Lung (tissue), 12 donors: ENCODE data around the gene C3orf20. TPM values are rescaled to one million over a fixed set of nuclear protein-coding genes. Genes with fewer than 3 reads are reported as not detected.
A peak's percentile ranks its signal among the peaks of the same experiment; 100 is the strongest.
"Not testable (repeated sequence)": the region's sequence is repeated elsewhere in the genome, so short reads cannot be mapped to it uniquely, and the experiment has no call there.

Experiments used
- ATAC-seq: fragments of 200-7000 bp; cut with Tn5 transposase; one replicate; pipeline ENCODE4 v1.9.1; 2020; ENCODE audit warnings: moderate number of reproducible peaks; ENCODE audit not compliant: insufficient read depth, low FRiP score
- DNase-seq, 3 donors: peaks; one replicate each; pipeline ENCODE4 v3.0.0-alpha.2; 2013 to 2017
- H3K27ac ChIP-seq, 2 donors: one replicate each; pipeline ENCODE4 v1.5.1; 2013; ENCODE audit warnings: mild to moderate bottlenecking in 2 of 2, moderate library complexity in 2 of 2, control low read depth in 1 of 2, inconsistent platforms in 1 of 2, low read depth in 1 of 2, low read length in 1 of 2
- H3K27me3 ChIP-seq, 3 donors: one replicate each; pipeline ENCODE4 v1.5.1; 2013; ENCODE audit warnings: low read length in 2 of 3; ENCODE audit not compliant: control insufficient read depth in 3 of 3, insufficient read depth in 3 of 3
- H3K36me3 ChIP-seq, 4 donors: one replicate each; pipeline ENCODE4 v1.5.1; 2013; ENCODE audit warnings: low read length in 4 of 4, mild to moderate bottlenecking in 1 of 4, moderate library complexity in 1 of 4; ENCODE audit not compliant: control insufficient read depth in 4 of 4, insufficient read depth in 4 of 4
- H3K4me1 ChIP-seq, 5 donors: one replicate each; pipeline ENCODE4 v1.5.1; 2013; ENCODE audit warnings: low read length in 5 of 5, mild to moderate bottlenecking in 2 of 5, moderate library complexity in 1 of 5; ENCODE audit not compliant: control insufficient read depth in 5 of 5, insufficient read depth in 5 of 5
- H3K4me3 ChIP-seq: one replicate; pipeline ENCODE4 v1.5.1; 2013; ENCODE audit warnings: mild to moderate bottlenecking, control low read depth, moderate library complexity
- H3K9ac ChIP-seq, 2 donors: one replicate each; pipeline ENCODE4 v1.5.1; 2013; ENCODE audit warnings: low read length in 2 of 2, control low read depth in 1 of 2; ENCODE audit not compliant: insufficient read depth in 1 of 2
- H3K9me3 ChIP-seq, 4 donors: one replicate each; pipeline ENCODE4 v1.5.1; 2013; ENCODE audit warnings: low read length in 3 of 4, mild to moderate bottlenecking in 1 of 4, moderate library complexity in 1 of 4; ENCODE audit not compliant: control insufficient read depth in 4 of 4, insufficient read depth in 3 of 4
- WGBS, 2 donors: extraction: QIAGEN DNeasy Blood & Tissue Kit; methylation state at CpG; one replicate each; pipeline ENCODE4 v1.1.7; 2013; 5-methylcytosine and 5-hydroxymethylcytosine counted together
- polyA plus RNA-seq, 2 donors: library from polyadenylated mRNA; stranded (reverse); fragments of 200-250 nt; gene quantifications; one replicate each; pipeline ENCODE4 v1.2.1, GENCODE V29; 2013
- total RNA-seq, 2 donors: library from RNA; depleted of rRNA in 1 of 2; stranded (reverse); fragments of >200 nt in 1 of 2; gene quantifications; one replicate each; pipeline ENCODE4 v1.2.1, GENCODE V29; 2014 to 2021
- TF ChIP-seq, protein P1 (sequence below): IDR thresholded peaks from 2 replicates; pipeline ENCODE4 v1.5.1; 2012; ENCODE audit warnings: mild to moderate bottlenecking; ENCODE audit errors: control extremely low read depth, extremely low read depth
- donor health status: control.
- donor health status: control.
- donor health status: Bipolar disorder and iron deficiency.
- donor health status: healthy.
- donor health status: DM: yes; HTN: yes; CAD: no.

The C3orf20 gene
- total and polyA plus RNA-seq, 4 donors: 0.03 to 0.14 (median 0.12) TPM; not detected in 1

GRCh38 chr3:14806641-14807263 is 131.8 kb downstream of the C3orf20 start:
- H3K27ac ChIP-seq: peak overlapping the region in 1 of 2 donors; percentile 49
- ATAC-seq (no peak), DNase-seq (no peak)
- no peaks in the 10 kb centered on the region for H3K36me3 ChIP-seq
- no peaks in the 10 kb centered on the region for H3K9me3 ChIP-seq
- TF ChIP-seq, protein P1, sequence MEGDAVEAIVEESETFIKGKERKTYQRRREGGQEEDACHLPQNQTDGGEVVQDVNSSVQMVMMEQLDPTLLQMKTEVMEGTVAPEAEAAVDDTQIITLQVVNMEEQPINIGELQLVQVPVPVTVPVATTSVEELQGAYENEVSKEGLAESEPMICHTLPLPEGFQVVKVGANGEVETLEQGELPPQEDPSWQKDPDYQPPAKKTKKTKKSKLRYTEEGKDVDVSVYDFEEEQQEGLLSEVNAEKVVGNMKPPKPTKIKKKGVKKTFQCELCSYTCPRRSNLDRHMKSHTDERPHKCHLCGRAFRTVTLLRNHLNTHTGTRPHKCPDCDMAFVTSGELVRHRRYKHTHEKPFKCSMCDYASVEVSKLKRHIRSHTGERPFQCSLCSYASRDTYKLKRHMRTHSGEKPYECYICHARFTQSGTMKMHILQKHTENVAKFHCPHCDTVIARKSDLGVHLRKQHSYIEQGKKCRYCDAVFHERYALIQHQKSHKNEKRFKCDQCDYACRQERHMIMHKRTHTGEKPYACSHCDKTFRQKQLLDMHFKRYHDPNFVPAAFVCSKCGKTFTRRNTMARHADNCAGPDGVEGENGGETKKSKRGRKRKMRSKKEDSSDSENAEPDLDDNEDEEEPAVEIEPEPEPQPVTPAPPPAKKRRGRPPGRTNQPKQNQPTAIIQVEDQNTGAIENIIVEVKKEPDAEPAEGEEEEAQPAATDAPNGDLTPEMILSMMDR: no peak
- H3K4me3 ChIP-seq: no peak overlapping the region
- peaks cover 0 to 32% (median 0%) of the 10 kb centered on the region in 3 donors for H3K27me3 ChIP-seq
- H3K9ac ChIP-seq: no peak overlapping the region
- H3K4me1 ChIP-seq: peaks cover 0 to 21% (median 0%) of the 10 kb centered on the region in 5 donors
- 61 to 66% methylated on average over 8 of the region's 8 CpGs for WGBS, 2 donors

GRCh38 chr3:14808025-14808424 is 133.1 kb downstream of the C3orf20 start:
- Histone ChIP-seq H3K4me1 (peaks cover 0 to 32% (median 4%) of the 10 kb centered on the region in 5 donors), H3K36me3 (no peaks in the 10 kb centered on the region), H3K4me3 (no peak overlapping the region), H3K27ac (no peak overlapping the region), H3K27me3 (peaks cover 0 to 40% (median 0%) of the 10 kb centered on the region in 3 donors), H3K9me3 (no peaks in the 10 kb centered on the region), H3K9ac (no peak overlapping the region)
- DNase-seq: no peak
- ATAC-seq: no peak
- TF ChIP-seq, protein P1: no peak

DNA sequence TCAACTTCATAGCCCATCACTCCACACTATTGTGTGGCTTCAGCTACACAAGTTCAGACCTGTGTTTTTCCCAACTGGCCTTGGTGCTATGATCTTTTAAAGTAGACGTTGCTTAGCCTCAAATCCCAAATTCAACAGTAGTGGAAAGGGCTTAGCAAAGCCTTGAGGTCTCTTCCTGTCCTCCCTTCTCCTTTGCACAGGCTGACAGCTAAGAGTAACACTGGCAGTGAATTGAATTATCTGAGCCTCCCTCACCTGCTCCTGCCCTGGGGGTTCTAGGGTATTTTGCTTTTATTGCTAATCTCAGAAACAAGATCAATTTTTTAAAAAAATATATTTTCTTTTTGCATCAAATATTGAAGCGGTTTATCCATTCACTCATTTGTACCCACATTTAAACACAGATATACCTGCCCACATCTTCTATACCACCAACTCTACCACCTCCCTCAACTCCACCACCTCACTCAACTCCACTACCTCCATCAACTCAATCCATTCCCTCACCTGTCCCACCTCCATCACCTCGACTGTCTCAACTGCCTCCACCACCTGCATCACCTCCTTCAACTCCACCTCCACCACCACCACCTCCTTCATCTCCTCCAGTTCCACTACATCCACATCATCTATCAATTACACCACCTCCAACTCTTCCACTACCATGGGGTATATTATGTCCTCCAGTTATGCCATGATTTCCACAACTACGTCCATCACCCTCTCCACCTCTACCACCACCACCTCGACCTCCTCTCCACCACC is 133.7 kb downstream of the C3orf20 start:
- DNase-seq (no peak), ATAC-seq (no peak)
- Histone ChIP-seq H3K4me1 (peaks cover 0 to 39% (median 4%) of the 10 kb centered on the region in 5 donors), H3K27ac (no peak overlapping the region), H3K9me3 (no peaks in the 10 kb centered on the region), H3K9ac (no peak overlapping the region), H3K27me3 (peaks cover 0 to 40% (median 0%) of the 10 kb centered on the region in 3 donors), H3K4me3 (no peak overlapping the region), H3K36me3 (no peaks in the 10 kb centered on the region)
- TF ChIP-seq, protein P1: no peak
- WGBS, 2 donors: 88 to 90% methylated on average over 5 of the region's 5 CpGs

DNA sequence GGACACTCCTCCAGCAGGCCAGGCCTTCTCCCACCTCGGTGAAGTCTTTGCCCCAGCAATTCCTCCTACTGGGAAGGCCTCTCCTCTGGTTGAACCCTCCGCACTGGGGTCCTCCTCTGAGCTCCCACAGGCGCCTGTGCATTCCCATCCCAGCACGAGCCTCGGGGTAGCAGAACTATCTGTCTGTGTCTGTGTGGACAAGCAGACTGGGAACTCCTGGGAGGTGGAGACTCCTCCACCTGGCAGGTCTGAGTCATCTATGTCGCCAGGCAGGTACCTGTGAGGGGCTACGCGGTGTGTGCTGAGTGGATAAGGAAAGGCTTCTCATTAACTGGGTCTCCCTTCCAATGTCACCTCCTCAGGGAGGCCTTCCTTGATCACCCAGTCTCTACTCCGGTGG is 134.7 kb downstream of the C3orf20 start:
- Histone ChIP-seq H3K4me1 (peaks cover 0 to 41% (median 10%) of the 10 kb centered on the region in 5 donors), H3K9ac (peak overlapping the region in 1 of 2 donors; percentile 69), H3K27me3 (peaks cover 0 to 40% (median 0%) of the 10 kb centered on the region in 3 donors), H3K27ac (peak overlapping the region in 1 of 2 donors; percentile 82)
- not testable (repeated sequence) for H3K36me3 ChIP-seq, H3K9me3 ChIP-seq, DNase-seq, ATAC-seq, H3K4me3 ChIP-seq
- WGBS, 2 donors: 62 to 81% methylated on average over 8 to 9 of the region's 9 CpGs
